ENCODE data around the gene PTPRN. TPM values are rescaled to one million over a fixed set of nuclear protein-coding genes. Genes with fewer than 3 reads are reported as not detected.
"Not testable (repeated sequence)": the region's sequence is repeated elsewhere in the genome, so short reads cannot be mapped to it uniquely, and the experiment has no call there.

The PTPRN gene
- total RNA-seq, 1 donor from 2014 or later: not detected

DNA sequence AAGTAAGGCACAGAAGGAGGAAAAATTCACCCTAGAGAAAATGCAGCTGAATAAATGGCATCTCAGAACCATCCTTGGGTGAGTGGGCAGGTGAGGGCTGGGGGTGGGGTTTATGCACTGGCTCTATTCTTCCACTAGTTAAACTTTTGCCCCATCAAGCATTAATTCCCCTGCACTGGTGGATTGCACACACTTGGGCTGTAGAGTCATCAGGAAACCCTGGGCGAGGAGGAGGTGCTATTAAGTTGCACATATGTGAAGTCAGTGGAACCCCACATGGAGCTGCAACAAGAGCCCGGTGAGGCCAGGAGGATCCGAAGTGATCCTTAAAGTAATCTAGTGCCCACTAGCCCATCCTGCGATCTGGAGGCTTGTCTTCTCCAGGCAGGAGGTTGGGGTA is 36.8 kb downstream of the PTPRN start:
- intact Hi-C loops (cut with micrococcal nuclease): loop anchor here (10.0 kb wide), 1 partner anchor 222 kb away; the partner anchor contains the start of gene GMPPA

GRCh38 chr2:219271021-219271420 is 38.2 kb downstream of the PTPRN start:
- intact Hi-C loops (cut with micrococcal nuclease): loop anchor here (10.0 kb wide), 1 partner anchor 224 kb away; the partner anchor contains the start of gene GMPPA

- intact Hi-C loops (cut with micrococcal nuclease): loop anchor here (10.0 kb wide), 1 partner anchor 225 kb away; the partner anchor contains the start of gene GMPPA
These were observed 39.2 kb downstream of the PTPRN start for GRCh38 chr2:219270055-219270372.

GRCh38 chr2:219269362-219270054 is 39.7 kb downstream of the PTPRN start:
- intact Hi-C loops (cut with micrococcal nuclease): loop anchor here (10.0 kb wide), 1 partner anchor 225 kb away; the partner anchor contains the start of gene GMPPA

- intact Hi-C loops (cut with micrococcal nuclease): no loop called here
These were observed 40.9 kb downstream of the PTPRN start for GRCh38 chr2:219268294-219268693.

DNA sequence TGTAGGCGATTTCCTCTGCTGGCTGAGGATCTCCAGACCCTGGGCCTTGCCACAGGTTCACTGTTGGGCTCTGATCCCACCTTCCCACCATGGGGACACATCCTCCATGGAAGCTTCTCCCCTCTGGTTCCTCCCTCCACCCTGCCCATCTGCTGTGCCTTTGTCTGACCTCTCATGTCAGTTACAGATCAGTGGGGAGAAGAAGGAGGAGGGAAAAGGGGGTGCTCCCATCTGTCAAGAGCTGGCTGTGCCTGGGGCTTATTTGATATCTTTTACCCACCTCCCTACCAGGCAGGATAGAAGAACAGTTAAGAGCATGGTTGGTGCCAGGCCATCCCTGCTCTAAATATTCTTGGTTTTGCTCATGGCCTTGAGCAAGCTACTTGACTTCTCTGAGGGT is 42.3 kb downstream of the PTPRN start:
- intact Hi-C loops (cut with micrococcal nuclease): no loop called here

DNA sequence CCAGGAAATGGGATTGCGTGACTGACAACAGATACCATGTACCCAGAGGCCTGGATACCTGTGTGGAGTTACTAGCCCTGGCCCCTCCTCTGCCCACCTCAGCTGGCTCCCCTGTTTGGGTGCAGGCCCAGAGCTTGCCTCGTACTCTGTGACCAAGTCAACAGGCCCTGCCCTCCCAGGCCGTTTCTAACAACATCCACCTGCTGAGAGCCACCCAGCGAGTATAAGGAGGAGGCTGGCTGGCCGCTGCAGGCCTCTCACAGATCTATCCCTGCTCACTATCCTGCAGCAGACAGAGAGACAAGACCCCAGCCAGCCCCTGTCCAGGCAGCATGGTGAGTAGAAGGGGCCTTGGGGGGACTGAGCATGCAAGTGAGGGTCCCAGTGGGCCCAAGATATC is 43.0 kb downstream of the PTPRN start:
- intact Hi-C loops (cut with micrococcal nuclease): no loop called here

- intact Hi-C loops (cut with micrococcal nuclease): no loop called here
These were observed 48.0 kb downstream of the PTPRN start for GRCh38 chr2:219261024-219261855.

GRCh38 chr2:219258942-219259341 is 50.3 kb downstream of the PTPRN start:
- intact Hi-C loops (cut with micrococcal nuclease): not testable (repeated sequence)

DNA sequence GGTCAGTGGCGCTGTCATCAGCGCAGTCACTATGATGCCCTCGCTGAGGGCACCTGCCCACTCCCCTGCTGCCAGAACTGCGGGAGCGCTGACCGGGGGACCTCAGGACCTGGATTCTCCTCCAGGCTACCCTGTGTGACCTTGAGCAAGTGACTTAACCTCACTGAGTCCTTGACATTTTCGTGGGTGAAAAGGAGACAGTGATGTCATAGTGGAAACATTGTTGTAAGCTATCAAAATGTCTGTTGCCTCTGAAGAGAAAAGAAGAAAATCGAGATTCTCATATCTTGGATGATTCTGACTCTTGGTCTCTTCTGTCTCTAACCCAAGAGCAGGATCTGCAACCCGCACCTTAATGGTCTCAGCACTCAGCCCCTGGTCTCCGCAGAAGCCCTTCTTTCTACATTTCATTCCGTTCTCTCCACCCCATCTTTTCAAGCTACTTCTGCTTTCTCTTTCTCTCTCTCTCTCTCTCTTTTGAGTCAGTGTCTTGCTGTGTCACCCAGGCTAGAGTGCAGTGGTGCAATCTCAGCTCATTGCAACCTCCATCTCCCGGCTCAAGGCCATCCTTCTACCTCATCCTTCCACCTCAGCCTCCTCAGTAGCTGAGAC is 54.5 kb downstream of the PTPRN start:
- intact Hi-C loops (cut with micrococcal nuclease): no loop called here

DNA sequence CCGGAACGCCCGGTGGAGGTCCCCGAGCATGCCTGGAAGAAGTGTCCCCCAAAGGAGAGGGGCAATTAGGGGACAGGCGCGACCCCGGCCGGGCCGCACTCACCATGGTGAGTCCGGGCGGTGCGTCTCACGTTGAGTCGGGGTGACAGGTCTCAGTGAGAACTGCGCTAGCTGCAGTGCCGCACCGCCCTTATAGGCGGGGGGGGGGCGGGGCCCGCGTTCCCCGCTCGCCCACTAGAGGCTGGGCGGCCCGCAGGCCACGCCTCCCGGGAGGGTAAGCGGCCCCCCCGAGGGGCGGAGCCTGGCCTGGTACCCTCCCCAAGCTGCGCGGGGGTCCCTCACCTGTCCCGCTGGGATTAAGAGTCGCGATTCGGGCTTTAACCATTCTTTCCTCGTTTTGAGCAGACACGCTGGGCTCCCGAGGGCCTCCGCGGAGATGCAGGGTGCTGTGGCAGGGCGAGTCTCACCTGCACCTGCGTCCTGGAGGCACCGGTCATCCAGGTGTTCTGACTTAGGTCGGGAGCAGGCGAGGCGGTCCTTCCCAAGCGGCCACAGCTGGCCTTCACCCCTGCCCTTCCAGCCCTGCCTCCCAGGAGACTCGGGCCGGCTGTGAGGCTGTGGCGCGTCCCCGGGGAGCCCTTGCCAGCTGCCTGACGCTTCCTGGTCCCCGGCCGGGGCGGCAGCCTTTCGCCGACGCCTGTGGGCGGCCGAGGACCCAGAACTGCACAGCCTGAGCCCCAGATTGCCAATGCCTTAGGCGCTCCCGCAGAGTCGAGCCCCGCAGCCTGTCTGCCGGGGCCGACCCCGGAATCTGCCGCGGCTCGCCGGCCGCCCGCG is 55.2 kb downstream of the PTPRN start, which contains the start of gene TUBA4A:
Gene TUBA4A (minus strand): TSS at position 166 of the 837 bp plus-strand sequence. CDS start 60 bp downstream, at position 106.
- intact Hi-C loops (cut with micrococcal nuclease): loop anchor here (1.0 kb wide), 9 partner anchors 9 to 686 kb away; partner anchors contain the start of genes ANKZF1, ATG9A, CNOT9 and DNAJB2

DNA sequence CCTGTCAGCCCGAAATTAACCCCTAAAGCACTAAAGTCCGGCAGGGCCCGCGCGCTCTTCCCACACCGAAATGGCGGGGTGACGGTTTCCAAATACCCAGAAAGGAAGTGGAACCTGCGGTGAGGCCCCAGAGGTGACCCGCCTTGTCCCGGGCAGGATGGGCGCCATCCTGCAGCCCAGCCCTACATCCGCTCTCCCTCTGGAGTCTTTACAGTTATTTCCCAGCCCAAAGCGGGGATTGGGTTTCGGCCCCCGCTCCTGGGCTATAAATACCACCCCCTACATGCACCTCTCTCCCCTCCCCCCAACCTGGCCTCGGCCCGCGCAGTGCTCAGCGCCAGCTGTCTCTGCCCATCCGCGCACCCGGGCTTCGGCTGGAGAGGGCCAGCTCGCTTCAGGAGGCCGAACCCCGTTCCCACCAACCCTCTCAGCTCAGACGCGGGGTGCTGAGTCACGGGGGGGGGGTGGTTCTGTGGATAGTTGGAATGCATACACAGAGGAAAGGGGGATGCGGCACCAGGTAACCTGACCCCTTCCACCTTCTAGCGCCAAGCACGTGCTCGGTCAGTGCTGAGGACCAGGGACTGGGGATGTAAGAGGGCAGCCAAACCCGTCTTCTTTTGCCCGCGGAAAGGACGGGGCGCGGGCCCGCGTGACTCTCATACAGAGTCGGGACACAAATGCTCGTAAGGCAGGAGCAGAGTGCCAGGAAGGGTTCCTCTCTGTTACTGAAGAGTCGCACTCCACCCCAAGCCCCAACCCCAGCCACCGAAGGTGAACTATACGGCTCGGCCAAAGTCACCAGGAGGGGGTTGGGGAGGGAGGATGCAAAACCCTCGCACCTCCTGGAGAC is 56.1 kb downstream of the PTPRN start, which contains the start of gene TUBA4B:
Gene TUBA4B (plus strand): TSS at position 344 of the 853 bp plus-strand sequence. CDS start 165 bp downstream, at position 509.
- intact Hi-C loops (cut with micrococcal nuclease): loop anchor here (1.0 kb wide), 9 partner anchors 8 to 685 kb away; partner anchors contain the start of genes ANKZF1, ATG9A, CNOT9 and DNAJB2

DNA sequence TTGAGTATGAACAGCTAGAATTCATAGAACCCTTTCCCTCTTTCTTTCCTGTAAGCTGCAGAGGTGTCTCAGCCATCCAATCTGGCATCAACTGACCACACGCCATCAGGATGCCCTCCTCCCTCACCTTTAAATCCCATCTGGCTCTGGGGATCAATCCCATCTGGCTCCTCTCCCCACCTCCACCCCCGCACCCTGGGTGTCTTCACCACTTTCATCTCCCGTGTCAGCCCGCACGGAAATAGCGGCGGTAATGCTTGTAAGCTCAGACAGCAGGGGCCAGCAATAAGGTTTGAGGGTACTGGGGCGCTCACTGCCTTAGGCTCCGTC is 56.7 kb downstream of the PTPRN start:
- intact Hi-C loops (cut with micrococcal nuclease): no loop called here

DNA sequence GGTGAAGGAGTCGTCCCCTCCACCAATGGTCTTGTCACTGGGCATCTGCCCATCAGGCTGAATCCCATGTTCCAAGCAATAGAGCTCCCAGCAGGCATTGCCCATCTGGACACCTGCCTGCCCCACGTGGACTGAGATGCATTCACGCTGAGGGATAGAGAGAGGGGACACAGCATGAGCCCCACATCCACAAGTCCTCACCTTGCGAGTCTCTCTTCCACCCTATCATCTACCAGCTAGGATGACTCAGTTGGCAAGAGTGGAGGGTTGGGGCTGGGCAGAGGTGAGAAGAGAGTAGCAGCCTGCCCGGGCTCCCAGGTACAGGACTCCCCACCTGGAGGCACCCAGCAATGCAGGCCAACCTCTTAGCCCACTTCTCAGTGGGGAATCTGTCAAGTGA is 57.1 kb downstream of the PTPRN start:
- intact Hi-C loops (cut with micrococcal nuclease): no loop called here

GRCh38 chr2:219251656-219252055 is 57.5 kb downstream of the PTPRN start:
- intact Hi-C loops (cut with micrococcal nuclease): no loop called here

DNA sequence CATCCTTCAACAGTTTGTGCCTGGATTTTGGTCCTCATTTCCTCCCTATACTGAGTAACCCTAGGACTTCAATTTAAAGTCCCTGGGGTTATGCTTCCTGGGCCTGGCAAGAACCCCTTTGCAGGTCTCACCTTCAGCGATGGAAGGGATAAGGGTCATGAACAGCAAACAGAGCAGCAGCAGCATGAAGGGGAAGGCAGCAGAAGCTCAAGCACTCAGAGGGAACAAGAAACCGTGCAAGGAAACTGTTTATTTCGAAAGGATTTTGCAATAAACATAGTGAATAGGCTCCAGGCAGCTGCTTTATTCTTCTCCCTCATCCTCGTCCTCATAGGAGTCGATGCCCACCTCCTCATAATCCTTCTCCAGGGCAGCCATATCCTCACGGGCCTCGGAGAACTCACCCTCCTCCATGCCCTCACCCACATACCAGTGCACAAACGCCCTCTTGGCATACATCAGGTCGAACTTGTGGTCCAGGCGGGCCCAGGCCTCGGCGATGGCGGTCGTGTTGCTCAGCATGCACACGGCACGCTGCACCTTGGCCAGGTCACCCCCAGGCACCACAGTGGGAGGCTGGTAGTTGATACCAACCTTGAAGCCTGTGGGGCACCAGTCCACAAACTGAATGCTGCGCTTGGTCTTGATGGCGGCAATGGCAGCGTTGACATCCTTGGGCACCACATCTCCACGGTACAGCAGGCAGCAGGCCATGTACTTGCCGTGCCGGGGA is 59.0 kb downstream of the PTPRN start:
- intact Hi-C loops (cut with micrococcal nuclease): no loop called here

GRCh38 chr2:219249203-219249980 is 59.8 kb downstream of the PTPRN start:
- intact Hi-C loops (cut with micrococcal nuclease): loop anchor here (5.0 kb wide), 1 partner anchor 352 kb away; no protein-coding TSS in a partner anchor

GRCh38 chr2:219248845-219249202 is 60.4 kb downstream of the PTPRN start:
- intact Hi-C loops (cut with micrococcal nuclease): loop anchor here (5.0 kb wide), 1 partner anchor 352 kb away; no protein-coding TSS in a partner anchor

All from T-helper 2 cell treated with Interferon-gamma antibody and Interleukin-4, amounts not matched to agents 100 ng/mL and 5 ng/mL, for 36 hours (primary cell).